K562 (cell line): ENCODE measurements around the gene AP3B2. TPM values are rescaled to one million over a fixed set of nuclear protein-coding genes. Genes with fewer than 3 reads are reported as not detected.

Experiments used
- FOXJ2 ChIP-seq: fragments of 200-800 bp; sonication (Bioruptor generic); IDR thresholded peaks from 2 replicates; pipeline ENCODE4 v1.6.1; 2016; ENCODE audit warnings: missing genetic modification characterization, missing compliant biosample characterization
- MXI1 ChIP-seq: IDR thresholded peaks from 2 replicates; pipeline ENCODE4 v1.6.1; 2011; ENCODE audit warnings: low read depth, mild to moderate bottlenecking, improper control_type of control experiment, low read length
- RBM15 ChIP-seq: fragments of 200-400 bp; formaldehyde crosslinking; IDR thresholded peaks from 2 replicates; pipeline ENCODE4 v1.6.1; 2018; ENCODE audit warnings: mild to moderate bottlenecking, low read length, moderate library complexity; ENCODE audit not compliant: insufficient read depth
- ZNF184 ChIP-seq: sonication (generic); formaldehyde crosslinking; IDR thresholded peaks from 2 replicates; pipeline ENCODE4 v1.5.0; 2020; ENCODE audit warnings: missing genetic modification reagents
- ZNF561 ChIP-seq: fragments of 450-650 bp; formaldehyde crosslinking; conservative IDR thresholded peaks from 2 replicates; pipeline ENCODE4 v1.4.0; 2020; ENCODE audit warnings: mild to moderate bottlenecking, moderate library complexity
- ZNF75A ChIP-seq: fragments of 450-650 bp; formaldehyde crosslinking; IDR thresholded peaks from 2 replicates; pipeline ENCODE4 v1.4.0; 2020; ENCODE audit warnings: mild to moderate bottlenecking
- polyA plus RNA-seq, 8 experiments: library from polyadenylated mRNA; depleted of rRNA in 4 of 8; stranded (reverse) in 5 of 8; unstranded in 3 of 8; fragments of >200 nt; fragmentation: Nextera tagmentation in 2 of 8; fragmentation: Illumina TruSeq in 1 of 8; extraction: Ambion mirVana in 2 of 8; extraction: Trizol in 1 of 8; gene quantifications; 2 replicates each; pipeline versions ENCODE4 v1.2.1 to v1.2.3, GENCODE V29; 2011 to 2014; ENCODE audit warnings: inconsistent platforms in 1 of 8, missing spikeins in 1 of 8
- total RNA-seq, 7 experiments: library from RNA; depleted of rRNA in 6 of 7; stranded (reverse); fragments of >200 nt in 6 of 7; fragmentation: Illumina TruSeq in 2 of 7; extraction: Trizol in 2 of 7; gene quantifications; 2 replicates each; pipeline versions ENCODE4 v1.2.1 to v1.2.3, GENCODE V29; 2011 to 2021; ENCODE audit warnings: low replicate concordance in 1 of 7
- TF ChIP-seq, protein P1 (sequence below), 2 experiments: fragments of 450-650 bp; IDR thresholded peaks; 2 replicates each; pipeline ENCODE4 v1.6.1; 2018; ENCODE audit warnings: mild to moderate bottlenecking in 2 of 2, low read depth in 1 of 2; ENCODE audit not compliant: partially characterized antibody in 2 of 2
- TF ChIP-seq, protein P2 (sequence below), 2 experiments: fragments of 450-650 bp in 1 of 2; IDR thresholded peaks; 2 replicates each; pipeline ENCODE4 v1.6.1; 2011 to 2017; ENCODE audit warnings: low read depth in 2 of 2, antibody characterized with exemption in 1 of 2, borderline replicate concordance in 1 of 2, low read length in 1 of 2, mild to moderate bottlenecking in 1 of 2, mixed read lengths in 1 of 2; ENCODE audit not compliant: control insufficient read depth in 1 of 2
- TF ChIP-seq, protein P3 (sequence below), 2 experiments: fragments of 450-650 bp in 1 of 2; sonication (generic) in 1 of 2; formaldehyde crosslinking in 1 of 2; IDR thresholded peaks; 2 replicates each; pipeline versions ENCODE4 v1.7.1 to v1.9.0; 2016 to 2022; ENCODE audit warnings: inconsistent platforms in 1 of 2, mild to moderate bottlenecking in 1 of 2, missing genetic modification reagents in 1 of 2

The AP3B2 gene
- total and polyA plus RNA-seq, 9 of the 15 experiments (the other 6 are each of a cell fraction or from before 2014, with no cell fraction given) = 0.03 to 0.15 (median 0.10) TPM; not detected in 2

DNA sequence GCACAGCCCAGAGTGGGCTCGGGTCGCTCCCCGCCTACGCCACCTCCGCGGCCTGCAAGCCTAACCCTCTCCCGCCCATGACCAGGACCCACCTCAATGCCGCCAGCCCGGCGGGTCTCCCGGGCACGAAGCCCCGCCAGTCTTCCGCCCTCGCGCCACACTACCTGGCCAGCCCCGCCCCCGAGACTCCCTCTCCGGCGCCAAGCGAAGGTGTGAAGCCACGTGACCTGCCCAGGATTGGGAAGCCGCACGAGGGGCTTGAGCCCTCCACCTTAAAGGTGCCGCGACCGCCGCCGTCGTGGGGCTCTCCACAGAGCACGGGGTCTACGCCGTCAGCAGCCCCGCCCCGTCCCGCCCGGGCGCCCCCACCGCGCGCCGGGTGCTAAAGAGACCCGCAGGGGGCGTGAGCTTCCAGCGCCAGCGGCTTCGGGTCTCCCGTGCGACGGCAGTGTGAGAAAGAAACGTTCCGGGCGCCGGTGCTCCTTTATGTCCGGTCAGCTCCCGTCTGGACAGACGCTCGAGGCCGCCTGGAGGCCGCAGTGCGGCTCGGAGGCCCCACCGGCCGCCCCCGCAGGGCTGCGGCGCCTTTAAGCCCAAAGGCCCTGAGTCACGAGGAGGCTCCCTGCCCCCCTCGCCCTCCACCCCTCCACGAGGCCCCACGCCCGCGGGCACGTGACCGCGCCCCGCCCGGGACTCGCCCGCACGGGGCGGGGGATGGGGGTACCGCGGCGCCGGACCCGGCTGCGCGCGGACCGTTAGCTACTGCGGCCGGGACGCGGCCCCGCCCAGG is 62.4 kb downstream of the AP3B2 start, which contains the start of gene CPEB1 (continued):
- TF ChIP-seq, protein P1, sequence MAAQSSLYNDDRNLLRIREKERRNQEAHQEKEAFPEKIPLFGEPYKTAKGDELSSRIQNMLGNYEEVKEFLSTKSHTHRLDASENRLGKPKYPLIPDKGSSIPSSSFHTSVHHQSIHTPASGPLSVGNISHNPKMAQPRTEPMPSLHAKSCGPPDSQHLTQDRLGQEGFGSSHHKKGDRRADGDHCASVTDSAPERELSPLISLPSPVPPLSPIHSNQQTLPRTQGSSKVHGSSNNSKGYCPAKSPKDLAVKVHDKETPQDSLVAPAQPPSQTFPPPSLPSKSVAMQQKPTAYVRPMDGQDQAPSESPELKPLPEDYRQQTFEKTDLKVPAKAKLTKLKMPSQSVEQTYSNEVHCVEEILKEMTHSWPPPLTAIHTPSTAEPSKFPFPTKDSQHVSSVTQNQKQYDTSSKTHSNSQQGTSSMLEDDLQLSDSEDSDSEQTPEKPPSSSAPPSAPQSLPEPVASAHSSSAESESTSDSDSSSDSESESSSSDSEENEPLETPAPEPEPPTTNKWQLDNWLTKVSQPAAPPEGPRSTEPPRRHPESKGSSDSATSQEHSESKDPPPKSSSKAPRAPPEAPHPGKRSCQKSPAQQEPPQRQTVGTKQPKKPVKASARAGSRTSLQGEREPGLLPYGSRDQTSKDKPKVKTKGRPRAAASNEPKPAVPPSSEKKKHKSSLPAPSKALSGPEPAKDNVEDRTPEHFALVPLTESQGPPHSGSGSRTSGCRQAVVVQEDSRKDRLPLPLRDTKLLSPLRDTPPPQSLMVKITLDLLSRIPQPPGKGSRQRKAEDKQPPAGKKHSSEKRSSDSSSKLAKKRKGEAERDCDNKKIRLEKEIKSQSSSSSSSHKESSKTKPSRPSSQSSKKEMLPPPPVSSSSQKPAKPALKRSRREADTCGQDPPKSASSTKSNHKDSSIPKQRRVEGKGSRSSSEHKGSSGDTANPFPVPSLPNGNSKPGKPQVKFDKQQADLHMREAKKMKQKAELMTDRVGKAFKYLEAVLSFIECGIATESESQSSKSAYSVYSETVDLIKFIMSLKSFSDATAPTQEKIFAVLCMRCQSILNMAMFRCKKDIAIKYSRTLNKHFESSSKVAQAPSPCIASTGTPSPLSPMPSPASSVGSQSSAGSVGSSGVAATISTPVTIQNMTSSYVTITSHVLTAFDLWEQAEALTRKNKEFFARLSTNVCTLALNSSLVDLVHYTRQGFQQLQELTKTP (IDR thresholded peaks at IDR 0.05; ENCODE audit: low read depth in 1 of 2, partially characterized antibody in 2 of 2) = no peak
- TF ChIP-seq FOXJ2 (tag) (no peak), MXI1 (no peak), ZNF561 (CRISPR knock-in tag) (no peak), ZNF75A (CRISPR knock-in tag) (no peak), RBM15 (no peak), ZNF184 (CRISPR knock-in tag) (no peak)
- TF ChIP-seq, protein P2, sequence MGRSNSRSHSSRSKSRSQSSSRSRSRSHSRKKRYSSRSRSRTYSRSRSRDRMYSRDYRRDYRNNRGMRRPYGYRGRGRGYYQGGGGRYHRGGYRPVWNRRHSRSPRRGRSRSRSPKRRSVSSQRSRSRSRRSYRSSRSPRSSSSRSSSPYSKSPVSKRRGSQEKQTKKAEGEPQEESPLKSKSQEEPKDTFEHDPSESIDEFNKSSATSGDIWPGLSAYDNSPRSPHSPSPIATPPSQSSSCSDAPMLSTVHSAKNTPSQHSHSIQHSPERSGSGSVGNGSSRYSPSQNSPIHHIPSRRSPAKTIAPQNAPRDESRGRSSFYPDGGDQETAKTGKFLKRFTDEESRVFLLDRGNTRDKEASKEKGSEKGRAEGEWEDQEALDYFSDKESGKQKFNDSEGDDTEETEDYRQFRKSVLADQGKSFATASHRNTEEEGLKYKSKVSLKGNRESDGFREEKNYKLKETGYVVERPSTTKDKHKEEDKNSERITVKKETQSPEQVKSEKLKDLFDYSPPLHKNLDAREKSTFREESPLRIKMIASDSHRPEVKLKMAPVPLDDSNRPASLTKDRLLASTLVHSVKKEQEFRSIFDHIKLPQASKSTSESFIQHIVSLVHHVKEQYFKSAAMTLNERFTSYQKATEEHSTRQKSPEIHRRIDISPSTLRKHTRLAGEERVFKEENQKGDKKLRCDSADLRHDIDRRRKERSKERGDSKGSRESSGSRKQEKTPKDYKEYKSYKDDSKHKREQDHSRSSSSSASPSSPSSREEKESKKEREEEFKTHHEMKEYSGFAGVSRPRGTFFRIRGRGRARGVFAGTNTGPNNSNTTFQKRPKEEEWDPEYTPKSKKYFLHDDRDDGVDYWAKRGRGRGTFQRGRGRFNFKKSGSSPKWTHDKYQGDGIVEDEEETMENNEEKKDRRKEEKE (IDR thresholded peaks at IDR 0.05; ENCODE audit: borderline replicate concordance in 1 of 2, control insufficient read depth in 1 of 2, low read depth in 2 of 2, low read length in 1 of 2) = no peak
- TF ChIP-seq, protein P3, sequence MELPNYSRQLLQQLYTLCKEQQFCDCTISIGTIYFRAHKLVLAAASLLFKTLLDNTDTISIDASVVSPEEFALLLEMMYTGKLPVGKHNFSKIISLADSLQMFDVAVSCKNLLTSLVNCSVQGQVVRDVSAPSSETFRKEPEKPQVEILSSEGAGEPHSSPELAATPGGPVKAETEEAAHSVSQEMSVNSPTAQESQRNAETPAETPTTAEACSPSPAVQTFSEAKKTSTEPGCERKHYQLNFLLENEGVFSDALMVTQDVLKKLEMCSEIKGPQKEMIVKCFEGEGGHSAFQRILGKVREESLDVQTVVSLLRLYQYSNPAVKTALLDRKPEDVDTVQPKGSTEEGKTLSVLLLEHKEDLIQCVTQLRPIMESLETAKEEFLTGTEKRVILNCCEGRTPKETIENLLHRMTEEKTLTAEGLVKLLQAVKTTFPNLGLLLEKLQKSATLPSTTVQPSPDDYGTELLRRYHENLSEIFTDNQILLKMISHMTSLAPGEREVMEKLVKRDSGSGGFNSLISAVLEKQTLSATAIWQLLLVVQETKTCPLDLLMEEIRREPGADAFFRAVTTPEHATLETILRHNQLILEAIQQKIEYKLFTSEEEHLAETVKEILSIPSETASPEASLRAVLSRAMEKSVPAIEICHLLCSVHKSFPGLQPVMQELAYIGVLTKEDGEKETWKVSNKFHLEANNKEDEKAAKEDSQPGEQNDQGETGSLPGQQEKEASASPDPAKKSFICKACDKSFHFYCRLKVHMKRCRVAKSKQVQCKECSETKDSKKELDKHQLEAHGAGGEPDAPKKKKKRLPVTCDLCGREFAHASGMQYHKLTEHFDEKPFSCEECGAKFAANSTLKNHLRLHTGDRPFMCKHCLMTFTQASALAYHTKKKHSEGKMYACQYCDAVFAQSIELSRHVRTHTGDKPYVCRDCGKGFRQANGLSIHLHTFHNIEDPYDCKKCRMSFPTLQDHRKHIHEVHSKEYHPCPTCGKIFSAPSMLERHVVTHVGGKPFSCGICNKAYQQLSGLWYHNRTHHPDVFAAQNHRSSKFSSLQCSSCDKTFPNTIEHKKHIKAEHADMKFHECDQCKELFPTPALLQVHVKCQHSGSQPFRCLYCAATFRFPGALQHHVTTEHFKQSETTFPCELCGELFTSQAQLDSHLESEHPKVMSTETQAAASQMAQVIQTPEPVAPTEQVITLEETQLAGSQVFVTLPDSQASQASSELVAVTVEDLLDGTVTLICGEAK (IDR thresholded peaks at IDR 0.05) = peak; percentile 65; the same call in 1 of the 2 replicates
- TF ChIP-seq, protein P3 (CRISPR knock-in tag; IDR thresholded peaks at IDR 0.05) = peak; percentile 63; the same call in 1 of the 2 replicates
